Raji (cell line): ENCODE measurements around the gene IDNK.

Experiments
- POLR2A ChIP-seq: IDR thresholded peaks from 2 replicates; pipeline ENCODE4 v1.6.1; 2011; ENCODE audit warnings: low read depth, low read length, control low read depth; ENCODE audit not compliant: insufficient read depth

Gene IDNK

GRCh38 chr9:83622939-83623678 lies at the start of gene IDNK:
TSS of gene IDNK (plus strand) at chr9:83623143. CDS start at chr9:83623172, 29 bp downstream.
- TF ChIP-seq POLR2A, result peak; percentile 67

GRCh38 chr9:83574482-83574881 lies 48.5 kb upstream of the IDNK start:
- no peak for TF ChIP-seq POLR2A

- TF ChIP-seq POLR2A, result no peak
These were observed 40.9 kb upstream of the IDNK start for GRCh38 chr9:83582029-83582428.

GRCh38 chr9:83583151-83584014 lies 39.6 kb upstream of the IDNK start:
- TF ChIP-seq POLR2A, result no peak

- TF ChIP-seq POLR2A, result no peak
These were observed 37.9 kb upstream of the IDNK start for GRCh38 chr9:83584995-83585394.

GRCh38 chr9:83588256-83588655 lies 34.7 kb upstream of the IDNK start:
- no peak for TF ChIP-seq POLR2A

GRCh38 chr9:83596899-83597504 lies 25.9 kb upstream of the IDNK start:
- no peak for TF ChIP-seq POLR2A

- TF ChIP-seq POLR2A, result no peak
These were observed 24.5 kb upstream of the IDNK start for GRCh38 chr9:83598487-83598886.

GRCh38 chr9:83599071-83599470 lies 23.9 kb upstream of the IDNK start:
- no peak for TF ChIP-seq POLR2A

GRCh38 chr9:83601463-83601862 lies 21.5 kb upstream of the IDNK start:
- no peak for TF ChIP-seq POLR2A

GRCh38 chr9:83617299-83617698 lies 5.6 kb upstream of the IDNK start:
- no peak for TF ChIP-seq POLR2A

- no peak for TF ChIP-seq POLR2A
These were observed 1.9 kb upstream of the IDNK start for GRCh38 chr9:83620841-83621636.

- TF ChIP-seq POLR2A, result no peak
These were observed 457 bp upstream of the IDNK start for GRCh38 chr9:83622433-83622938.

GRCh38 chr9:83623679-83624076 lies 735 bp downstream of the IDNK start:
- peak; percentile 19; the same call in 1 of the 2 replicates for TF ChIP-seq POLR2A

GRCh38 chr9:83625178-83625577 lies 2.2 kb downstream of the IDNK start:
- no peak for TF ChIP-seq POLR2A

GRCh38 chr9:83628540-83628939 lies 5.6 kb downstream of the IDNK start:
- TF ChIP-seq POLR2A, result no peak
